Heart left ventricle (tissue), 13 donors: ENCODE results near the gene NELFCD.

ENCODE experiments used
- POLR2A ChIP-seq, 2 donors: fragments of 450-650 bp; IDR thresholded peaks; one replicate each; pipeline ENCODE4 v1.6.1; 2017; ENCODE audit warnings: antibody characterized with exemption in 2 of 2, mild to moderate bottlenecking in 2 of 2, moderate library complexity in 2 of 2
- TF ChIP-seq, protein P1 (sequence below), 12 donors: fragments of 200-600 bp; sonication (generic) in 4 of 12; IDR thresholded peaks; one replicate each; pipeline versions ENCODE4 v1.5.0 to v1.8.0; 2018 to 2022; ENCODE audit warnings: antibody characterized with exemption in 12 of 12, mild to moderate bottlenecking in 5 of 12
- donor health status: ischemic (EF 13 %, LVEDD 7.1; RV severe dilation, severe dysfunction).
- donor health status: DM: no; HTN: yes; CAD: no.
- donor health status: DM: no; HTN: no; CAD: no.
- donor health status: ischemic (EF 25% LVEDD 6.9; RV normal size, moderate dysfunction).
- donor health status: ischemic (EF 25% LVEDD 5.7; RV mildly dilated, moderate dysfunction).
- donor health status: ischemic (EF 35%, LVEDD 5.7; RV mildly dilated, moderate dysfunction).
- donor health status: nonischemic (EF 11% LVEDD 7.7; RV severe dilation, severe dysfunction).
- donor health status: DM: yes; HTN: yes; CAD: no.
- donor health status: PGD.
- donor health status: ischemic (EF 29% LVEDD 5.4; RV normal size, mild dysfunction).
- donor health status: nonischemic (EF 23%, LVEDD 6.1; RV moderate dilation, normal function).

DNA sequence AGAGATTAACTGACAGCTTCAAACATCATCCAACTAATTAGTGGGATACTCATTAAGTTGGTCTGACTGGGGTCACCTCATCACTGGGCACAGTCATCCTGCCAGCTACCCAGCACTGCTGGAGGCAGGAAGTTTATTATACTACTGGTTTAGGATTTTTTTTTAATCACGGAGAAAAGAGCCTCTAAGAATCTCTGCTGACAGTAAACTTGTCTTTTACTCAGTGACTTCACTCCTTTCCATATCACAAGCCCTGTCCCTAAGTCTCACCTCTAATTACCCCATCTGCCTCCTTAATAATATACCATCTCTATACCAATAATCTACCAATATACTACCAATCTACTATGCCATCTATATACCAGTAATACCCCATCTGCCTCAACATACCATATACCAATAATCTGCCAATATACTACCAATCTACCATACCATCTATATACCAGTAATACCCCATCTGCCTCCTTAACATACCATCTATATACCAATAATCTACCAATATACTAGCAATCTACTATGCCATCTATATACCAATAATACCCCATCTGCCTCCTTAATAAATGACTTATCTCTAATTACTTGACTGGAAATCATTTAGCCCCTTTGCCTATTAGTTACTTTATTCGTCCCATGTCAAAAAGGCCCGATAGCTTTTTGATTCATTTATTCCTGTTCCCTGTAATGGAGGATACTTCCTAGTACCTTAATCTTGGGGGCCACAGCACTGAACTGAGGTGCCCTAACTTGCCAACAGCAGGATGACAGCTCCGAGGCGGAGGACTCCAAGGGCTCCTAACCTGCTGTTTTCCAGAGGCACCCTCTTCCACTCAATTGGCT, 46.1 kb downstream of the NELFCD start:
- TF ChIP-seq POLR2A (IDR thresholded peaks at IDR 0.05), result no peak
- TF ChIP-seq, protein P1, sequence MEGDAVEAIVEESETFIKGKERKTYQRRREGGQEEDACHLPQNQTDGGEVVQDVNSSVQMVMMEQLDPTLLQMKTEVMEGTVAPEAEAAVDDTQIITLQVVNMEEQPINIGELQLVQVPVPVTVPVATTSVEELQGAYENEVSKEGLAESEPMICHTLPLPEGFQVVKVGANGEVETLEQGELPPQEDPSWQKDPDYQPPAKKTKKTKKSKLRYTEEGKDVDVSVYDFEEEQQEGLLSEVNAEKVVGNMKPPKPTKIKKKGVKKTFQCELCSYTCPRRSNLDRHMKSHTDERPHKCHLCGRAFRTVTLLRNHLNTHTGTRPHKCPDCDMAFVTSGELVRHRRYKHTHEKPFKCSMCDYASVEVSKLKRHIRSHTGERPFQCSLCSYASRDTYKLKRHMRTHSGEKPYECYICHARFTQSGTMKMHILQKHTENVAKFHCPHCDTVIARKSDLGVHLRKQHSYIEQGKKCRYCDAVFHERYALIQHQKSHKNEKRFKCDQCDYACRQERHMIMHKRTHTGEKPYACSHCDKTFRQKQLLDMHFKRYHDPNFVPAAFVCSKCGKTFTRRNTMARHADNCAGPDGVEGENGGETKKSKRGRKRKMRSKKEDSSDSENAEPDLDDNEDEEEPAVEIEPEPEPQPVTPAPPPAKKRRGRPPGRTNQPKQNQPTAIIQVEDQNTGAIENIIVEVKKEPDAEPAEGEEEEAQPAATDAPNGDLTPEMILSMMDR (IDR thresholded peaks at IDR 0.05), result no peak
